HepG2 (cell line): Measurements from ENCODE around the gene ELP5. TPM values are rescaled to one million over a fixed set of nuclear protein-coding genes. Genes with fewer than 3 reads are reported as not detected.

Experiments
- ARNTL ChIP-seq: sonication (generic); formaldehyde crosslinking; IDR thresholded peaks from 2 replicates; pipeline ENCODE4 v1.4.0; 2020; ENCODE audit warnings: mild to moderate bottlenecking, missing genetic modification reagents
- FOXP4 ChIP-seq: sonication (generic); formaldehyde crosslinking; IDR thresholded peaks from 2 replicates; pipeline ENCODE4 v1.4.0; 2020; ENCODE audit warnings: missing genetic modification reagents
- HMGXB3 ChIP-seq: sonication (generic); formaldehyde crosslinking; IDR thresholded peaks from 2 replicates; pipeline ENCODE4 v1.4.0; 2020; ENCODE audit warnings: missing genetic modification reagents, borderline replicate concordance
- MYPOP ChIP-seq: sonication (generic); formaldehyde crosslinking; IDR thresholded peaks from 2 replicates; pipeline ENCODE4 v1.8.1; 2023; ENCODE audit warnings: mild to moderate bottlenecking, moderate library complexity, missing genetic modification reagents
- NCOA5 ChIP-seq: sonication (generic); formaldehyde crosslinking; IDR thresholded peaks from 2 replicates; pipeline ENCODE4 v1.4.0; 2020; ENCODE audit warnings: missing genetic modification reagents
- NONO ChIP-seq, 2 experiments: fragments of 450-650 bp in 1 of 2; sonication (generic) in 1 of 2; formaldehyde crosslinking in 1 of 2; IDR thresholded peaks in 1 of 2; conservative IDR thresholded peaks in 1 of 2; 2 replicates each; pipeline versions ENCODE4 v1.6.1 to v1.8.0; 2017 to 2022; ENCODE audit warnings: mild to moderate bottlenecking in 1 of 2, missing genetic modification reagents in 1 of 2, moderate library complexity in 1 of 2
- PTBP1 ChIP-seq: fragments of 200-400 bp; formaldehyde crosslinking; IDR thresholded peaks from 2 replicates; pipeline ENCODE4 v1.6.1; 2018; ENCODE audit warnings: low read length, low read depth; ENCODE audit not compliant: poor library complexity, severe bottlenecking
- RFX3 ChIP-seq: IDR thresholded peaks from 2 replicates; pipeline ENCODE4 v1.6.1; 2016; ENCODE audit warnings: missing biosample characterization, missing genetic modification reagents
- SALL1 ChIP-seq: sonication (generic); formaldehyde crosslinking; IDR thresholded peaks from 2 replicates; pipeline ENCODE4 v1.8.0; 2022; ENCODE audit warnings: mild to moderate bottlenecking, missing genetic modification reagents
- USF2 ChIP-seq, 2 experiments: sonication (generic) in 1 of 2; formaldehyde crosslinking in 1 of 2; IDR thresholded peaks; 2 replicates each; pipeline versions ENCODE4 v1.5.1 to v1.6.1; 2011 to 2020; ENCODE audit warnings: borderline replicate concordance in 1 of 2, low read depth in 1 of 2, low read length in 1 of 2, mild to moderate bottlenecking in 1 of 2, missing genetic modification reagents in 1 of 2, moderate library complexity in 1 of 2
- ZNF235 ChIP-seq: sonication (generic); formaldehyde crosslinking; IDR thresholded peaks from 2 replicates; pipeline ENCODE4 v1.8.1; 2023; ENCODE audit warnings: mild to moderate bottlenecking, missing genetic modification reagents, borderline replicate concordance
- ZNF263 ChIP-seq: sonication (generic); formaldehyde crosslinking; IDR thresholded peaks from 2 replicates; pipeline ENCODE4 v1.4.0; 2020; ENCODE audit warnings: missing genetic modification reagents
- ZNF276 ChIP-seq: sonication (generic); formaldehyde crosslinking; IDR thresholded peaks from 2 replicates; pipeline ENCODE4 v1.4.0; 2020; ENCODE audit warnings: mild to moderate bottlenecking, low read depth, missing genetic modification reagents
- ZNF614 ChIP-seq: IDR thresholded peaks from 2 replicates; pipeline ENCODE4 v1.6.1; 2018; ENCODE audit warnings: missing biosample characterization, missing genetic modification reagents, inconsistent platforms, borderline replicate concordance
- ZNF782 ChIP-seq: sonication (generic); formaldehyde crosslinking; IDR thresholded peaks from 2 replicates; pipeline ENCODE4 v1.4.0; 2020; ENCODE audit warnings: missing genetic modification reagents, mild to moderate bottlenecking, borderline replicate concordance
- polyA plus RNA-seq, 8 experiments: library from polyadenylated mRNA; depleted of rRNA in 3 of 8; stranded (reverse) in 7 of 8; unstranded in 1 of 8; fragments of >200 nt; fragmentation: Illumina TruSeq in 4 of 8; extraction: Trizol in 4 of 8; gene quantifications; 2 replicates each; pipeline versions ENCODE4 v1.2.1 to v1.2.3, GENCODE V29; 2011 to 2016; ENCODE audit warnings: low read depth in 4 of 8, missing spikeins in 1 of 8, mixed read lengths in 1 of 8; ENCODE audit not compliant: insufficient read depth in 1 of 8
- total RNA-seq, 5 experiments: library from RNA; depleted of rRNA; stranded (reverse); fragments of >200 nt; fragmentation: Illumina TruSeq; extraction: Trizol; gene quantifications; 2 replicates each; pipeline ENCODE4 v1.2.3, GENCODE V29; 2016; ENCODE audit warnings: low read depth in 1 of 5

The ELP5 gene
- total and polyA plus RNA-seq, 2 of the 13 experiments (the other 11 are each of a cell fraction or from before 2014, with no cell fraction given): 67.6 to 69.8 TPM

GRCh38 chr17:7221278-7222092, 30.5 kb upstream of the ELP5 start (continued):
- TF ChIP-seq HMGXB3 (CRISPR knock-in tag) (no peak), ARNTL (CRISPR knock-in tag) (no peak), USF2 (IDR thresholded peaks at IDR 0.05; ENCODE audit: low read depth, low read length) (no peak), USF2 (CRISPR knock-in tag; IDR thresholded peaks at IDR 0.05; ENCODE audit: borderline replicate concordance) (no peak), PTBP1 (no peak), ZNF782 (CRISPR knock-in tag) (no peak), ZNF263 (CRISPR knock-in tag) (0 out of 2 replicates have a peak, but pooled peaks have one; percentile 7), ZNF276 (CRISPR knock-in tag) (no peak), RFX3 (CRISPR knock-in tag) (no peak), SALL1 (no peak), FOXP4 (CRISPR knock-in tag) (no peak), MYPOP (CRISPR knock-in tag) (no peak), ZNF235 (CRISPR knock-in tag) (no peak), NONO (IDR thresholded peaks at IDR 0.05) (no peak), NONO (CRISPR knock-in tag; conservative IDR thresholded peaks at IDR 0.05) (0 out of 2 replicates have a peak, but pooled peaks have one; percentile 5), ZNF614 (CRISPR knock-in tag) (no peak), NCOA5 (CRISPR knock-in tag) (no peak)
